GM10266 (cell line): ENCODE data around the gene STRADA.

ENCODE experiments used
- DNase-seq: peaks from one replicate; pipeline ENCODE4 v3.0.0; 2012; ENCODE audit errors: extremely low spot score
- TF ChIP-seq, protein P1 (sequence below): IDR thresholded peaks from 2 replicates; pipeline ENCODE4 v1.5.1; 2012; ENCODE audit warnings: mild to moderate bottlenecking, low read depth; ENCODE audit not compliant: control insufficient read depth, insufficient read depth; ENCODE audit errors: missing control alignments

STRADA gene

DNA sequence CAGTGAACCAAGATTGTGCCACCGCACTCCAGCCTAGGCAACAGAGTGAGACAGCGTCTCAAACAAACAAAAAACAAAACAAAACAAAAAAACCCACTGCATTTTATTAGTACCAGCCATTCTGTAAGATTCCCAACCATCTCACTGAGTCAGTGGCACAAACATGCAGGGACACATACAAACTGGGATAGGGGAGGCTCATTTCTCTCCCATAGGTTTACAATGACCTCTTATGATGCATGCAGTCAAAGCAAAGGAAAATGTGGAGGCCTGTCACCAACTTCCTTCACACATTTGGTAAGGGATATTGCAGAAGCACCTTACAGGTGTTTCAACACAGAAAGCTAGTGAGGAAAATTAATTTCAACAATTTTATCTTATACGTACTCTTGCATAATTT is 12.4 kb upstream of the STRADA start:
- TF ChIP-seq, protein P1, sequence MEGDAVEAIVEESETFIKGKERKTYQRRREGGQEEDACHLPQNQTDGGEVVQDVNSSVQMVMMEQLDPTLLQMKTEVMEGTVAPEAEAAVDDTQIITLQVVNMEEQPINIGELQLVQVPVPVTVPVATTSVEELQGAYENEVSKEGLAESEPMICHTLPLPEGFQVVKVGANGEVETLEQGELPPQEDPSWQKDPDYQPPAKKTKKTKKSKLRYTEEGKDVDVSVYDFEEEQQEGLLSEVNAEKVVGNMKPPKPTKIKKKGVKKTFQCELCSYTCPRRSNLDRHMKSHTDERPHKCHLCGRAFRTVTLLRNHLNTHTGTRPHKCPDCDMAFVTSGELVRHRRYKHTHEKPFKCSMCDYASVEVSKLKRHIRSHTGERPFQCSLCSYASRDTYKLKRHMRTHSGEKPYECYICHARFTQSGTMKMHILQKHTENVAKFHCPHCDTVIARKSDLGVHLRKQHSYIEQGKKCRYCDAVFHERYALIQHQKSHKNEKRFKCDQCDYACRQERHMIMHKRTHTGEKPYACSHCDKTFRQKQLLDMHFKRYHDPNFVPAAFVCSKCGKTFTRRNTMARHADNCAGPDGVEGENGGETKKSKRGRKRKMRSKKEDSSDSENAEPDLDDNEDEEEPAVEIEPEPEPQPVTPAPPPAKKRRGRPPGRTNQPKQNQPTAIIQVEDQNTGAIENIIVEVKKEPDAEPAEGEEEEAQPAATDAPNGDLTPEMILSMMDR = no peak
- DNase-seq = no peak

DNA sequence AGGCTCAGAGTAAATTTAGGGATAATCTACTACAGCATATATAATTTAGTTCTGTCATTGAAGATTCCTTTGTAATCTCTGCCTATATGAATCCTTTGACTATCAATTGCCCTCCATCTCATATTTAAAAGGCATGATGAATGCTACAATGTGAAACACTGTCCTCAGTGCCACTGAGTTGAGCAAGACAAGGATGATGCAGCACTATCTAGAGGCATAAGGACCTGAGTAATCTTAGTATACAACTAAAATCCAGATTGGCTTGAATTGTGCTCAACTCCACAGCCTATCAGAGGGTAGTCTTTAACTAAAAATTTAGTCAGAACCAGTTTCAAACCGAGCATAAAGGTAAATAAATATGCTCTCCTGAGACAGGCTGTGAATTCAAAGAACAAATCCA is 11.6 kb upstream of the STRADA start:
- DNase-seq = no peak

DNA sequence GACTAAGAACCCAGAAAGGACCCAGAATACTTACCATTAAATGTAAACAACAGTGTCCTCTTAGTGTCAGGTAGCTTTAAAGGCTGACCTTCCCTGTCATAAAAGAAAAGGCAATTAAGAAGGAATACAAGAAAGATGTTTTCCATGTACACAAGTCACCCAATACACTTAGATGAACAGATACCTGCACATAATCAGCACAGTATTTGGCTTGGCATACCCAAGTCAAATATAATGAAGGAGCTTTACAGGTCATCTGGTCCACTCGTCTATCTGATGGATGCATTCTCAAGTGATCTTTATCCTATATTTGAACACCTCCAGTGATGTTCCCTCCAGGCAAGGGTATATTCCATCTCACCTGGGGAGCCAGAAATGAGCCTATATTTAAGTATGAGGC is 11.1 kb upstream of the STRADA start:
- no peak for DNase-seq
- TF ChIP-seq, protein P1 = no peak

More for the DNA sequence above, 11.6 kb upstream of the STRADA start:
- TF ChIP-seq, protein P1 = no peak

DNA sequence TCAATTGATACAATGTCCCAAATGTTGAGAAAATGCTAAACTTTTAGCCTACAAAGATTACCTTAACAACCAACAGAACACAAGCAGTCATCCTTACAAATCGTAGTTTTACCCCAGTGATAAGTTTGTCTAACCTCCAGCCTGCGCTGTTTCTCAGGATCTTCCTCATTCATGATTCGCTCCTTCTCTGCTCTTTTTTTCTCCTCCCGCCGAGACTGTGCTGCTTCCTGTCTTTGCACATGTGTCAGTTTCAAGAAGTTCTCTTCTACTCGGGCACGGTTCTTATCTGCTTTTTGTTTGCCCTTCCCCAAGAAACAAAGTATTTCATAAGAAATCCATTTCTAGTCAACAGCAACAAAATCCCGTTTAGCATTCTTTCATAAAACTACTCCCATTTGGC is 10.2 kb upstream of the STRADA start:
- TF ChIP-seq, protein P1 = no peak
- DNase-seq = no peak

DNA sequence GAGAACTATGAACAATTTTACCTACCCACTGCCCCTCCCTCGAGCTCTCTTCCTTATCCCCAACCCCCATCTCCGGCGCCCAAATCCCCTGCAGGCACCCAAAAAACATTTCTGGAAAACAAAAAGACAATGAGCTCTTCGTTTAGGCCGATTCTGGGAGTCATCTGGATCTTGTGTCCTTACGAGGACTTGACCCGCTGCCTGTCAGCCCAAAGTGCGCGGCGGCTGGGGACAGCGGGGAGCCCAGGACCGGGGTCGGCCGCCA is 524 bp downstream of the STRADA start:
- DNase-seq = no peak
- TF ChIP-seq, protein P1 = no peak

DNA sequence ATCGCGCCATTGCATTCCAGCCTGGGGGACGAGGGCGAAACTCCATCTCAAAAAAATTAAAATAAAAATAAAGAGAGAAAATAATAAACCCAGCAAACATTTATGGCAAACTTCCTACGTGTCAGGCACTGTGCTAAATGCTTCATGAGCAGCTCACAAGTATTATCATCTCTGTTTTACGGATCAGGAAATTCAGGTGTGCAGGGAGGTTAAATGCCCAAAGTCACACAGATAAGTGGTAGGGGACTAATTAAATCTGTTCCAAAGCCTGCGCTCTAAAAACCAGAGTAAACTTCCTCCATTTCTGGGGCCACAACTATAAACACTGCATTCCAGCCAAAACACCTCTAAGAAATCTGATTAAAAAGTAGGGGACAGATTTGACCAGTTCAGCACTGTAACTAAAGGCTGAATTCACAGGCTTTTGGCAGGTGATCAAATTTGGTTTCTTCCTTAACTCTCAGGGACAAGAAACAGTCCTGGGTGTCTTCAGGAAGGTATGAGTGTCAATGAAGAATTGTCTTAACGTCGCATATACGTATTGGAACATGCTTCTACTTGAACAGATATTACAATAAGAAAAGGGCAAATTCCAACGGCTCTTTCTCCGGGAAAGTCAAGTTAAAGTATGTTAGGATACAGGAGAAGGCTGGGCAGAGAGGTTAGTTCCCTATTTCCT is 996 bp downstream of the STRADA start:
- DNase-seq = no peak
- TF ChIP-seq, protein P1 = no peak

DNA sequence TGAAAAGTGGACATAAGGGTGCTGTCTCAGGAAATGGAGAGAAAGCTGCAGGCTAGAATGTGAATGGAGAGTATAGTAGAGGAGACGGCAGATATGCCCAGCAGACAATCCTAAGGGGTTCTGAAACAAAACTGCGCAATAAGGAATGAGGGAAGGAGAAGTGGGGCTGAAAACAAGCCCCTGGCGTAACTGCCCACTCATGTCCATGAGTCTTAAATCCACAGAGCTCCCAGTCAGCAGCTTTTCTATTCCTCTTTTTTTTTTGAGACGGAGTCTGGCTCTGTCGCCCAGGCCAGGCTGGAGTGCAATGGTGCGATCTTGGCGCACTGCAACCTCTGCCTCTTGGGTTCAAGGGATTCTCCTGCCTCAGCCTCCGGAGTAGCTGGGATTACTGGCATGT is 5.9 kb downstream of the STRADA start:
- TF ChIP-seq, protein P1 = no peak
- DNase-seq = no peak
